Astrocyte (in vitro differentiated cells and primary cell): ENCODE data around the gene SYF2.

Source experiments
- CTCF ChIP-seq: IDR thresholded peaks from 2 replicates; pipeline ENCODE4 v1.5.1; 2011; ENCODE audit warnings: low read depth, mild to moderate bottlenecking, inconsistent platforms, low read length, moderate library complexity; ENCODE audit not compliant: insufficient read depth
- EZH2 ChIP-seq: IDR thresholded peaks from 2 replicates; pipeline ENCODE4 v1.6.1; 2012; ENCODE audit warnings: mild to moderate bottlenecking, low read length, inconsistent platforms; ENCODE audit not compliant: insufficient read depth

GRCh38 chr1:25192154-25192553 lies 40.1 kb downstream of the SYF2 start:
- TF ChIP-seq CTCF (no peak), EZH2 (no peak)
